HG03135 (cell line): ENCODE data around the gene CRLF1.
A peak's percentile ranks its signal among the peaks of the same experiment; 100 is the strongest.
"Not testable (repeated sequence)": the region's sequence is repeated elsewhere in the genome, so short reads cannot be mapped to it uniquely, and the experiment has no call there.

Source experiments
- ATAC-seq: cut with Tn5 transposase; IDR thresholded peaks from one replicate; pipeline ENCODE4 v1.9.1; 2021; ENCODE audit warnings: mild to moderate bottlenecking, moderate library complexity; ENCODE audit not compliant: unreplicated experiment

The CRLF1 gene

DNA sequence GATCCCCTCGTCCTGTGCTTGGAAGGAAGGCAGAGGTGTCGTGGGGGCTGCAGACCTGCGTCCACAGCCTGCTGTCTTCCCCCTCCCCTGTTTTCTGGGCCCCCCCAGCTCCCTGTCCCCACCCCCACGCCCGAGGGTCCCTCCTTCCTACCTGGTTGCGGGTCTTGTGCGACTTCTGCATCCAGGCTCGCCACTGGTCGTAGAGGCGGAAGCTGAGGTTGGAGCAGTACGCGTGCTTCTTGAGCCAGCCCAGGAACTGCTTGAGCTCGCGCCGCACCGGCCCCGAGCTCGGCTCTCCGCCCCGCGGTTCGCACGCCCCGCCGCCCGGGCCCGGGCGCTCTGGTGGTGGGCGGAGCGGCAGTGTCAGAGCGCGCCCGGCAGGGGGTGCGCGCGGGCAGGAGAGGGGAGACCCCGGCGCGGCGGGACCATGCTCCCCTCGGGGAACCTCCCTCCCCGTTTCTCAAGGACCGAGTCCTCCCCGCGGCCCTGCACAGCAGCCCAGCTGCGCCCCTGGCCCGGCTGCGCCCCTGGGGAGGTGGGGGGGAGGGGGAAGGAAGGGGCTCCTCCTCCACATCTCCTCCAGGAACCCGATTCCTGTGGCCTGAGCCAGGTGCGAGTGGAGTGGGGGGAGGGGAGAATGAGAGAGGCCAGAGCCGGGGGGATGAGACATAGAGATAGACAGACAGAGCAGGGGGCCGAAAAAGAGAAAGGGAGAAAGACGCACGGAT is 12.3 kb downstream of the CRLF1 start:
- ATAC-seq: no peak

DNA sequence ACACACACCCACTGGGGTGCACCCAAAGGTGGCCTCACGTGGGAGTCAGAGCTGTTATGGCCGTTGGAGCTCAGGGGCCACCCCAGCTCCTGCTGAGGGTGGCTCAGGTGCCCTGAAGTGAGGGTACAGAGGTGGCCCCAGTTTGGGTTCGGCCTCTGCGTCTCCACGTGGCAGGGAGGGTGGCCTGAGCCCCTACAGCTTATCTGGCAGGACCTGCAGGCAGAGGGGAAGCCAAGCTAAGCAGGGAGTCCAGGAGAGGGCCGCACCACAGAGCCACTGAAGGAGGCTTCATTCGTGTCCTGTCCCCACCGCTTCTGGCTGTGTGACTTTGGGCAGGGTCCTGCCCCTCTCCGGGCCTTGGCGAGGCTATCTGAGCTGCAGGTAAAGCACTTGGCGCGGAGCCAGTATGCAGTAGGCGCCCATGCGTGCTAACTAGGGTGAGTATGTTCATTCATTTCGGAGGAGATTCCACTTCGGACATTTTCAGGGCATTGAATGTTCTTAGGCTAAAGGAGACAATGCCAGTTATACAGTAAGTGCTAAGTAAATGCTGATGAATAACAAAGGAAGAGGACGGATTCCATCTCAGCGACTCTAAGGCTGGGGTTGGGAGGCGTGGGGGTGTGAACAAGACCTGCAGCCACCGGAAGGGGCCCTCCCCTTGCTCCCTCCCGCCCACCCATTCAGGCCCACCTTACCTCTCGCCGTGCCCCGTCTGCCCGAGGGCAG is 13.1 kb downstream of the CRLF1 start:
- ATAC-seq: no peak

DNA sequence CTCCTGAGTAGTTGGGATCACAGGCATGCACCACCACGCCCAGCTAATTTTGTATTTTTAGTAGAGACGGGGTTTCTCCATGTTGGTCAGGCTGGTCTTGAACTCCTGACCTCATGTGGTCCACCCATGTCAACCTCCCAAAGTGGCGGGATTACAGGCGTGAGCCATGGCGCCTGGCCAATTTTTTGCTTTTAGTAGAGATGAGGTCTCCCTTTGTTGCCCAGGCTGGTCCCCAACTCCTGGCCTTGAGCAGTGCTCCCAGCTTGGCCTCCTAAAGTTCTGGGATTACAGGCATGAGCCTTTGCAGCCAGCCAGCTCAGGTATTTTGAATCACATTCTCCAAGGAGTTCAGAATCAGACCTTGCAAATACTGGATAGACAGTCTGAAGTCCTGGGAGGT is 13.9 kb downstream of the CRLF1 start:
- not testable (repeated sequence) for ATAC-seq

DNA sequence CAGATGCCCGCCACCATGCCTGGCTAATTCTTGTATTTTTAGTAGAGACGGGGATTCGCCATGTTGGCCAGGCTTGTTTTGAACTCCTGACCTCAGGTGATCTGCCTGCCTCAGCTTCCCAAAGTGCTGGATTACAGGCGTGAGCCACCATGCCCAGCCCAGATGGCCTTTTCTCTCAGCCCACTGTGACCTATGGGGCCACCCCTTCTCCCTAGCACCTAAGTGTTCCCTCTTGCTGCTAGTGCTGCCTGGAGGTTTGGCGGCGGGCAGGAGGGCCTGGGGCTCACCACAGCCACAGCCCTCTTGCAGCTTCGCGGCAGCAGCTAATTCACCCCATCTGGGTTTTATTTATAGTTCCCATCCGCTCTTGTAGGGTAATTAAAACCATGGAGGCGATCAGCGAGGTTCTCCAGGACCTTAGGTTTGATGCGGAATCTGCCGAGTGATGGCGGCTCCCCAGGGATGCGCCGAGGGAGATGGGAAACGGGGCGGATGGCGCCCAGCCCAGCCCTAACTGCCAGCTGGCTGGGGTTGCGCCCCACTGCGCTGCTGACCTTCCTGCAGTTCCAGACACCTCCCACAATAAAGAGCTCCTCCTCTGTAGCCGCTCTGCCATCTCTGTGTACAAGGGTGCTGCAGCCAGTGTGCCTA is 14.7 kb downstream of the CRLF1 start:
- no peak for ATAC-seq

DNA sequence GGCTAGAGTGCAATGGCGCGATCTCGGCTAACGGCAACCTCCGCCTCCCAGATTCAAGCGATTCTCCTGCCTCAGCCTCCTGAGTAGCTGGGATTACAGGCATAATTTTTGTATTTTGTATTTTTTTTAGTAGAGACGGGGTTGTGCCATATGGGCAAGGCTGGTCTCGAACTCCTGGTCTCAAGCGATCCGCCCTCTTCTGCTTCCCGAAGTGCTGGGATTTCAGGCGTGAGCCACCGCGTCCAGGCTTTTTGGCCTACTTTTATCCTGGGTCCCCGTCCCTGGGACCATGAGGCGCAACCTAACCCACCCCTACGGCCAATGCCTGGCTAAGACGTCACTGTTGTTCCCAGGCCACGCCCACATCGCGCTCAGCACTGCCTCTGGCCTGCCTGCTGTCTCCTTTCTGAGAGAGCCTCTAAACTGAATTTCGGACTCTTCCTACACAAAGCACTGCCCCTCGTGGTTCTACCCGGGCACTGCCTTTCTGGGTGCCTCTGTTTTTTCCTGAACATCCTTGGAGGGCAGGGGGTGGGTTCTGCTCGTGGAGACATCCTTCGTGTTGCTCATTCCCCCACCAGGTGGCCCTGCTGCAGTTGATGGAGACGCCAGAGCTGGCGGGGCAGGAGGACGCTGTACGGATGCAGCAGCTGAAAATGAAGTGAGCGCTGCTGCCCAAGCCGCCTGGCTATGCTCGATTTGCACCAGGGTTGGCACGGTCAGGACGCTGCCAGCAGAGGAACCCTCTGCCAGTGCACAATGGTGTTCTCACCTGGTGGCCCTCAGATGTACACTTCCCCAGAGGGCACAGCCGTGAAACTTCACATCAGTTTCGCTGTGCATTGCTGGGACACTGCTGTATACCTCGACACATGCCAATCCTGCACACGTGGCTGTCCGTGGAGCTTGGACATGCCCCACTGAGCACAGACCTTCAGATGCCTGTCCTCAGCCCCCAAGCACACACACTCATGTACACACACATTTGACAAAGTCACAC is 16.0 kb downstream of the CRLF1 start:
- ATAC-seq: no peak

DNA sequence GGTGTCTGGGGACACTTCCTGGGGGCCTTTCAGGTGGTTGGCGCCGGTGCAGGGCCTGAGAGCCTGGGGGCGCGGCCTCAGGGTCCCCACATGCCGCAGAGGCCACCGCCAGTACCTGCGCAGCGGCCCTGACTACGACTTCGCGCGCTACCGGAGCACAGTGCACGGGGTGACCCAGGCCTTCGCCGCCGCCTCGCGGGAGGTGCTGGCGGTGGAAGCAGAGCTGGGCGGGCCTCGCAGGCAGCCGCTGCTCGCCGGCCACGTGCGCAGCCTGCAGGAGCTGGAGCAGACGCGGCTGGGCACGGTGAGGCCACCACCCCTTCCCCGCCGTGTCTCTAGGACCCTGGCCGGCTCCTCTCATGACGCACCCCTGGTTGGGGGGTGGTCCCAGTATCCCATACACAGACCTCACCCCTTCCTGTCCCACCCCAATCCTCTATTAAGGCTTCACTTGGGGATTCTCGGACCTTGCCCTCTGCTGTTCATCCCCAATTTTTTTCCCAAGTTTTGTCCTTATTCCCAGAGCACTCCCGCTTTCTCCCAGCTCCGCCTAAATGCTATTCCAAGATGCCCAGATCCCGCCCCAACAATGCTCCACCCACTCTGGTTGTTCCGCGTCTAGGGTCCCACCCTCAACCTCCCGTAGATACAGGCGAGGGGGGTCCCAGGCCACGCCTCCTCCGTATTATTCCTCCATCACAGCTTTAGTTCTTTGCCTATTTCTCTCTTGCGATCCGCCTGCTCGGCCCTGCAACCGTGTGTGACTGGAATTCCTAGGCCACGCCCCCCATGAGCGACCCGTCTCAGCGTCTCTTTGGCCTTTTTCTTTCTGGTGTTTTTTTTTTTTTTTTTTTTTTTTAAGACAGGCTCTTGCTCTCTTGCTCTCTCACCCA is 17.0 kb downstream of the CRLF1 start:
- peak; percentile 38 for ATAC-seq

DNA sequence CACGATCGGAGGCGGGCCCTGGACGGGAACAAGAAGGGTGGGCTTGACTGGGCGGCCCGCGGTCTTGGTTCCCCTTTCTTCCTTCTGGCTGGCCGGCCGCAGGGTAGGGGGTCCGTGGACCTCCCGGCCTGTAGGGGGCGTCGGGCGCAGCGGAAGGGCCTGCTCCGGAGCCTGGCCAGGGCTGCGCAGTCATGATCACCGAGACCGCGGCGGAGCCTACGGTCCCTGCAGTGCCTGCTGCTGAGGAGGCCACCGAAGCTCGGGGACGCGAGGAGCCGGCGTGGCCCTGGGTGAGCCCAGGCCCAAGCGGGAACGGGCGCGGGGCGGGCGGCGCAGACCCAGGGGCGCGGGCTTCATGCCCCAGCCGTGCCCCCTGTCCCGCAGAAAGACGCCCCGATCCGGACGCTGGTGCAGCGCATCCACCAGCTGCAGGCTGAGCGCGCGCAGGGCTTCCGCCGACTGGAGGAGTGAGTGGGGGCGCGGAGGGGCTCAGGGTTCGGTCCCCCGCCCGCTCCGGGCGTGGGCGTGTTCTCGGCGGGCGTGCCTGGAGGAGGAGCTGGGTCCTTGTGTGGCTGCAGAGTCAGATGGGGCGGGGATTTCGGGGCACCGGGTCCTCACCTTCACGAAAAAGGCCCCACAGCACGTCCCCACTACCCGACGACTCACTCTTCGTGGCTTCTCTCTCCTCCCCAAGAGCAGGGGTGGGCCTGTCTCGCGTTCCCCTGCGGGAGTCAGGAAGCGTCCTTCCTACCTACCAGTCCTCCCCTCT is 17.8 kb downstream of the CRLF1 start, which contains the start of gene REX1BD:
REX1BD (plus strand) TSS at position 188 of the 769 bp plus-strand sequence; CDS start at position 192, 4 bp downstream.
- ATAC-seq: peak; percentile 68

DNA sequence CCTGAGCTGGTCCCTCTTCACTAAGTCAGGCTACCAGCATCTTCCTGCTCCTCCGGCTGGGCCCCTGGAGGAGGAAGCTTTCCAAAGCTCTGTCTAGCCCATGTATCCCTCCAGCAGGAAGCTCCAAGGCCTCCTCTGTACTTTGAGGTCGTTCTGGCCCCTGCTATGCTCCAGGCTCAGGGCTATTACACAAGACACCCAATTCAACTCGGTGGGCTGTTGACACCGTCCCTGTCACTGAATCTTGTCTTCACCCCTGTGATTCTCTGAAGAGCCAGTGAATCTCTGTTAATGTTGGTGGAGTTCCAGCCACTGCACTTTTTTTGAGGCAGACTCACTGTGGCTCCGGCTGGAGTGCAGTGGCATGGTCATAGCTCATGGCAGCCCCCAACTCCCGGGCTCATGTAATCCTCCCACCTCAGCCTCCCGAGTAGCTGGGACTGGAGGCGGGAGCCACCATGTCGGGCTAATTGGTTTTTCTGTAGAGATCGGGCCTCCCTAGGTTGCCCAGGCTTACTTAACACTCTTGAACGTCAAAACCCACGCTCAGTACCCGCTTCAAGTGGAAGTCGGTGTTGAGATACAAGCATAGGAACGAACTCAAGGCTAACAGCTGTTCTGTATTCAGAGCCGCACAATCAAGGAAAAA is 18.5 kb downstream of the CRLF1 start:
- peak; percentile 22 for ATAC-seq

DNA sequence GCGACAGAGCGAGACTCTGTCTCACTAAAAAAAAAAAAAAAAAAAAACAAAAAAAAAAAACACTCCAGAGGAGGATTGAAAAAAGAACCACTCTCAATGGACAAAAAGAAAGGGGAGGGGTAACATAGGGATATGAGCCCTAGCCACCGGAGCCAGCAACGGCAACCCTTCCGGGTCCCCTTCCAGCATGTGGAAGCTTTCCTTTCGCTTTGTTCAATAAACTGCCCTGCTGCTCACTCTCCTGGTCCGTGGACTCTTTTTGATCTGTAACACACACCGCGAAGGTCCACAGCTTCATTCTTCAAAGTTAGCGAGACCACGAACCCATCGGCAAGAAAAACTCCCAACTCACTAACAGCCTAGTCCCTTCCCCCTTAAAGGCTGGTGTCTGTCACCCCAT is 19.0 kb downstream of the CRLF1 start:
- no peak for ATAC-seq

DNA sequence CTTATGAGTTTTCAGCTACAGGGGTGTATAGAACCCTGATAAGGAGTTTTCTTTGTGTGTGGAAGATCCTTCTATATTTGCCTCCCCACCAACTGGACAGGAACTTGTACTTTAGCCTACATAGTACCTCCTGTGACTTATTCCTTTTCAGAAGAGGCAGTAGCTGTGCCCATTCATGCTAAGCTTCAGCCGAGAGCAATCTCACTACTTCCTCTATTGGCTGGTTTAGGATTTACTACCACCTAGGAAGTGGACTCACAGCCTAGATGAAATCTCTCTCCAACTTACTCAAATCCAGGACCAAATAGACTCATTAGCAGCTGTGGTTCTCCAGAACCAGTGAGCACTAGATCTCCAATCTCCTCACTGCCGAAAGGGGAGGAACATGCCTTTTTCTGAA is 20.3 kb downstream of the CRLF1 start:
- no peak for ATAC-seq

DNA sequence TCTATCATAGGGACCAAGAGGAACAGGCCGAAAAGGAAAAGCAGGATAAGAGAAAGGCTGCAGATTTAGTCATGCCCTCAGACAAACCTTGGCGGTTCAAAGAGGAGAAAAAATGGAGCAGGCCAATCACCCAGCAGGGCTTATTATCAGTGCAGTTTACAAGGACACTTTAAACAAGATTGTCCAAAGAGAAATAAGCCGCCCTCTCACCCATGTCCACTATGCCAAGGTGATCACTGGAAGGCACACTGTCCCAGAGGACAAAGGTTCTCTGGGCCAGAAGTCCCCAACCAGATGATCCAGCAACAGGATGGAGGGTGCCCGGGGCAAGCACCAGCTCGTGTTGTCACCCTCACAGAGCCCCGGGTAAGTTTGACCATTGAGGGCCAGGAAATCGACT is 26.3 kb downstream of the CRLF1 start:
- no peak for ATAC-seq

DNA sequence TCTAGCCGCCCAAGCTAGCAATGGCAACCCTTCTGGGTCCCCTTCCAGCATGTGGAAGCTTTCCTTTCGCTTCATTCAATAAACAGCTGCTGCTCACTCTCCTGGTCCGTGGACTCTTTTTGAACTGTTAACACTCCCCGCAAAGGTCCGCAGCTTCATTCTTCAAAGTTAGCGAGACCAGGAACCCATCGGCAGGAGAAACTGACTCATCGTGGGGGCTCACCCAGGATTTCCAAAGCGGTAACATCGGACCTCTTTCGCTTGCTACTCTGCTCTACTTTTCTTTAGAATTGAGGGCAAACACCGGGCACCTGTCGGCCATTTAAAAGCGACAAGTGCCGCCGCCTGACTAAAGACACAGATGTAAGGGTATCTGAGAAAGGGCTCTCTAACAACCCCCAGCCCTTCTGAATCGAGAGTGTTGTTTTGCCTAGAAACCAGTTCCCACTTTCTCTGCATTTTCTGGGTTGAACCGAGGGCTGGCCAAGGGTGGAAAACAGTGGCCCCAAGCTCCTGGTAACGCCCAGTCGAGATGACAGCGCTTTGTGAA is 29.2 kb downstream of the CRLF1 start:
- no peak for ATAC-seq

DNA sequence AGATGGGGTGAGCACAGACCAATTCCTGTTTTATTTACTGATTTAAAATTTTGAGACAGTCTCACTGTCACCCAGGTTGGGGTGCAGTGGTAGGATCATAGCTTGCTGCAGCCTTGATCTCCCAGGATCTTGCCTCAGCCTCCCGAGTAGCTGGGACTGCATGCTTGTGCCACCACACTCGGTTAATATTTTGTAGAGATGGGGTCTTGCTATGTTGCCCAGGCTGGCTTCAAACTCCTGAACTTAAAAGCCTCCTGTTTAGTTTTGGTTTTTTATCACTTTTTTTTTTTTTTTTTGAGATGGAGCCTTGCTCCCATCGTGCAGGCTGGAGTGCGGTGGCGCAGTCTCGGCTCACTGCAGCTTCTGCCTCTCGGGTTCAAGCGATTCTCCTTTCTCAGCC is 30.2 kb downstream of the CRLF1 start:
- ATAC-seq: no peak

DNA sequence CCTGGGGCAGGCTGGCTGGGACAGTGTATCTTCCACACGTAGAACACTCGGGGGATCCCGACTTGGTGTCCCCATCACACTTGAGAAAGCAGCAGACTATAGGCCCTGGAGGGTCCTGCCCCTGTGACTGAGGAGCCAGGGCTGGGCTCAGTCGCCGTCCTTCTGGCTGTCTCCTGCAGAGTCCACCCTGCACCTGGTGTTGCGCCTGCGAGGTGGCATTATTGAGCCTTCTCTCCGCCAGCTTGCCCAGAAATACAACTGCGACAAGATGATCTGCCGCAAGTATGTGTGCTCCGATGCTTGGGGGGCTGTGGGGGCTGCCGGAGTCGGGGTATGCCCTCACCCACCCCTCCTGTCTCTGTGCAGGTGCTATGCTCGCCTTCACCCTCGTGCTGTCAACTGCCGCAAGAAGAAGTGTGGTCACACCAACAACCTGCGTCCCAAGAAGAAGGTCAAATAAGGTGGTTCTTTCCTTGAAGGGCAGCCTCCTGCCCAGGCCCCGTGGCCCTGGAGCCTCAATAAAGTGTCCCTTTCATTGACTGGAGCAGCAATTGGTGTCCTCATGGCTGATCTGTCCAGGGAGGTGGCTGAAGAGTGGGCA is 31.8 kb downstream of the CRLF1 start:
- no peak for ATAC-seq

DNA sequence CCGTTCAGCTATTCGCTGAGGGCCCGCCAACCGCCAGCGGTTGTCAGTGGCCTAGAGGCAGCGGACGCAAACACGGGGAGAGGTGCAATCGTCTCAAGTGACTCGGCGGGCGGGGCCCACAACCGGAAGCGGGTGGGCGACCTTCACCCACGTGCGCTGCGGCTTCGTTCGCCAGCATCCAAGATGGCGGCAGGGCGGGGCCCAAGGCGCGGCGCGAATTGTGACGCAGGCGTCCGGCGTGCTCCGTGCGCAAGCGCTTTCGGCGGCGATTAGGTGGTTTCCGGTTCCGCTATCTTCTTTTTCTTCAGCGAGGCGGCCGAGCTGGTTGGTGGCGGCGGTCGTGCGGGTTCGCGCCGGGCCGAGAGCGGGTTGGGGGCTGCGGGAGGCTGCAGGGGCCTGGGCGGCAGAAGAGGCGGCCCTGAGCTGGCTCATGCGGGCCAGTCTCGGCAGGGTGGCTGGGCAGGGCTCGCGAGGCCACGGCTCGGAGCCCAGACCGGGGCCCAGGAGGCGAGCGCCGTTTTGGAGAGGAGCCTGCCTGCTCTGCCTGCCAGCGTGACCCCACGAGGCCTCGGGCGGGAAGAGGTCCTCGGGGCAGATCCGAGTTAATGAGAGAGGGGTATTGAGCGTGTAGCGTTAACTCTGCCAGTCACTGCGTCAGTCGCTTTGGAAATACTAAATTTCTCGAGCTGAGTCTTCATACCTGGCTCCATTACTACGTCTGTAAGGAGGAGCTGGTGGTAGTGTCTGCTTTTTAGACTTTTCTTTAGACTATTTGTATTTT is 34.8 kb downstream of the CRLF1 start, which contains the start of gene UBA52:
UBA52 (plus strand) TSS at position 294 of the 781 bp plus-strand sequence. CDS start 1,444 bp downstream, outside the sequence.
- peak; percentile 87 for ATAC-seq

DNA sequence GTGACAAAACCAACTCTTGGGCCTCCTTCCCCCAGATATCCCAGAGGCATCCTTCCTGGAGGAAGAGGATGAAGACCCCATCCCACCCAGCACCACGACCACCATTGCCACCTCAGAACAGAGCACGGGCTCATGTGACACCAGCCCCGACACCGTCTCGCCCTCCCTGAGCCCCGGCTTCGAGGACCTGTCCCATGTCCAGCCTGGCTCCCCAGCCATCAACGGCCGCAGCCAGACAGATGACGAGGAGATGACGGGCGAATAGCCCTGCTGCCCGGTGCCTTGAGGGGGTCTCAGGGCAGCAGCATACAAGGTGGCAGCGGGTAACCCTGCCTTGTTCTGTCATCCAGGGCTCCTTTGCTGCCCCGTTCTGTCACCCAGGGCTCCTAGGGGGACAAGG is 38.2 kb downstream of the CRLF1 start:
- no peak for ATAC-seq

DNA sequence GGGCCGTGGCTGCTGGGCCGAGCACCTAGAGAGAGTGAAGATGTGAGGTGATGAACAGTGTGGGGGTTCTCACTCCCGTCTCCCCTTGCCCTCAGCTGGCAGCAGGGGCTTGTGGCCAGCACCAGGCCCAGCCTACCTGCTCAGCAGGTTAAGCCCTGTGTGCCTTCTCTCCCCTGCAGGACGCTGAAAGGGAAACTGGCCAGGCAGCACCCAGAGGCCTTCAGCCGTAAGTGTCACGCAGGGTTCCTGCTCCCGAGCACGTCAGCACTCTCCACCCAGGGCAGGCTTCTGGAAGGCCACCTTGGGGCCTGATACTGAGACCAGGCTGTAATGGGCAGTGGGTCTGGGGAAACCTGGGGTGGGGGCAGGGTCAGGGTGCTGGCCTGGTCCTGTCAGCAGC is 39.6 kb downstream of the CRLF1 start:
- no peak for ATAC-seq
